GM12878 (cell line): ENCODE results near the gene COPG2.
"Not testable (repeated sequence)": the region's sequence is repeated elsewhere in the genome, so short reads cannot be mapped to it uniquely, and the experiment has no call there.

Experiments used
- CEBPB ChIP-seq, 2 experiments: fragments of 150-350 bp in 1 of 2; IDR thresholded peaks; 2 replicates each; pipeline ENCODE4 v1.6.1; 2012 to 2014; ENCODE audit warnings: low read depth in 2 of 2, low read length in 2 of 2, borderline replicate concordance in 1 of 2, inconsistent platforms in 1 of 2
- CREM ChIP-seq: IDR thresholded peaks from 2 replicates; pipeline ENCODE4 v1.6.1; 2014; ENCODE audit warnings: antibody characterized with exemption, low read depth
- ESRRA ChIP-seq: IDR thresholded peaks from 2 replicates; pipeline ENCODE4 v1.6.1; 2012; ENCODE audit warnings: mild to moderate bottlenecking, low read length, improper control_type of control experiment
- JUNB ChIP-seq: IDR thresholded peaks from 2 replicates; pipeline ENCODE4 v1.6.1; 2016; ENCODE audit warnings: antibody characterized with exemption, mild to moderate bottlenecking
- PBX3 ChIP-seq: IDR thresholded peaks from 2 replicates; pipeline ENCODE4 v1.6.1; 2011; ENCODE audit warnings: mild to moderate bottlenecking, low read depth, low read length, moderate library complexity; ENCODE audit not compliant: insufficient replicate concordance
- SP1 ChIP-seq: IDR thresholded peaks from one replicate; pipeline ENCODE4 v1.6.1; 2011; ENCODE audit warnings: low read depth, low read length
- SUPT20H ChIP-seq: IDR thresholded peaks from 2 replicates; pipeline ENCODE4 v1.6.1; 2011; ENCODE audit warnings: low read depth, mild to moderate bottlenecking, low read length, moderate library complexity, borderline replicate concordance; ENCODE audit not compliant: control insufficient read depth
- TF ChIP-seq, protein P1 (sequence below): IDR thresholded peaks from 2 replicates; pipeline ENCODE4 v1.6.1; 2012; ENCODE audit warnings: mild to moderate bottlenecking, low read depth, low read length
- TF ChIP-seq, protein P2 (sequence below), 3 experiments: IDR thresholded peaks in 2 of 3; conservative IDR thresholded peaks in 1 of 3; 2 replicates each; pipeline ENCODE4 v1.5.1; 2011; ENCODE audit warnings: low read depth in 3 of 3, low read length in 3 of 3, mild to moderate bottlenecking in 3 of 3, control low read depth in 2 of 3, moderate library complexity in 2 of 3, inconsistent platforms in 1 of 3, mixed read lengths in 1 of 3; ENCODE audit not compliant: control insufficient read depth in 2 of 3, insufficient read depth in 1 of 3; ENCODE audit errors: extremely low read depth in 1 of 3

GRCh38 chr7:130585932-130586331, 82.6 kb downstream of the COPG2 start:
- TF ChIP-seq, protein P1, sequence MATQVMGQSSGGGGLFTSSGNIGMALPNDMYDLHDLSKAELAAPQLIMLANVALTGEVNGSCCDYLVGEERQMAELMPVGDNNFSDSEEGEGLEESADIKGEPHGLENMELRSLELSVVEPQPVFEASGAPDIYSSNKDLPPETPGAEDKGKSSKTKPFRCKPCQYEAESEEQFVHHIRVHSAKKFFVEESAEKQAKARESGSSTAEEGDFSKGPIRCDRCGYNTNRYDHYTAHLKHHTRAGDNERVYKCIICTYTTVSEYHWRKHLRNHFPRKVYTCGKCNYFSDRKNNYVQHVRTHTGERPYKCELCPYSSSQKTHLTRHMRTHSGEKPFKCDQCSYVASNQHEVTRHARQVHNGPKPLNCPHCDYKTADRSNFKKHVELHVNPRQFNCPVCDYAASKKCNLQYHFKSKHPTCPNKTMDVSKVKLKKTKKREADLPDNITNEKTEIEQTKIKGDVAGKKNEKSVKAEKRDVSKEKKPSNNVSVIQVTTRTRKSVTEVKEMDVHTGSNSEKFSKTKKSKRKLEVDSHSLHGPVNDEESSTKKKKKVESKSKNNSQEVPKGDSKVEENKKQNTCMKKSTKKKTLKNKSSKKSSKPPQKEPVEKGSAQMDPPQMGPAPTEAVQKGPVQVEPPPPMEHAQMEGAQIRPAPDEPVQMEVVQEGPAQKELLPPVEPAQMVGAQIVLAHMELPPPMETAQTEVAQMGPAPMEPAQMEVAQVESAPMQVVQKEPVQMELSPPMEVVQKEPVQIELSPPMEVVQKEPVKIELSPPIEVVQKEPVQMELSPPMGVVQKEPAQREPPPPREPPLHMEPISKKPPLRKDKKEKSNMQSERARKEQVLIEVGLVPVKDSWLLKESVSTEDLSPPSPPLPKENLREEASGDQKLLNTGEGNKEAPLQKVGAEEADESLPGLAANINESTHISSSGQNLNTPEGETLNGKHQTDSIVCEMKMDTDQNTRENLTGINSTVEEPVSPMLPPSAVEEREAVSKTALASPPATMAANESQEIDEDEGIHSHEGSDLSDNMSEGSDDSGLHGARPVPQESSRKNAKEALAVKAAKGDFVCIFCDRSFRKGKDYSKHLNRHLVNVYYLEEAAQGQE: not testable (repeated sequence)
- not testable (repeated sequence) for TF ChIP-seq JUNB; SUPT20H; CREM; PBX3; CEBPB (IDR thresholded peaks at IDR 0.05; ENCODE audit: borderline replicate concordance in 1 of 2, low read depth in 2 of 2, low read length in 2 of 2); ESRRA; SP1
- TF ChIP-seq, protein P2, sequence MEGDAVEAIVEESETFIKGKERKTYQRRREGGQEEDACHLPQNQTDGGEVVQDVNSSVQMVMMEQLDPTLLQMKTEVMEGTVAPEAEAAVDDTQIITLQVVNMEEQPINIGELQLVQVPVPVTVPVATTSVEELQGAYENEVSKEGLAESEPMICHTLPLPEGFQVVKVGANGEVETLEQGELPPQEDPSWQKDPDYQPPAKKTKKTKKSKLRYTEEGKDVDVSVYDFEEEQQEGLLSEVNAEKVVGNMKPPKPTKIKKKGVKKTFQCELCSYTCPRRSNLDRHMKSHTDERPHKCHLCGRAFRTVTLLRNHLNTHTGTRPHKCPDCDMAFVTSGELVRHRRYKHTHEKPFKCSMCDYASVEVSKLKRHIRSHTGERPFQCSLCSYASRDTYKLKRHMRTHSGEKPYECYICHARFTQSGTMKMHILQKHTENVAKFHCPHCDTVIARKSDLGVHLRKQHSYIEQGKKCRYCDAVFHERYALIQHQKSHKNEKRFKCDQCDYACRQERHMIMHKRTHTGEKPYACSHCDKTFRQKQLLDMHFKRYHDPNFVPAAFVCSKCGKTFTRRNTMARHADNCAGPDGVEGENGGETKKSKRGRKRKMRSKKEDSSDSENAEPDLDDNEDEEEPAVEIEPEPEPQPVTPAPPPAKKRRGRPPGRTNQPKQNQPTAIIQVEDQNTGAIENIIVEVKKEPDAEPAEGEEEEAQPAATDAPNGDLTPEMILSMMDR (IDR thresholded peaks at IDR 0.05 in 2 of 3, conservative IDR thresholded peaks at IDR 0.05 in 1 of 3; ENCODE audit: control insufficient read depth in 2 of 3, extremely low read depth in 1 of 3, insufficient read depth in 1 of 3, low read depth in 3 of 3, low read length in 3 of 3): not testable (repeated sequence)
